CD4-positive, alpha-beta T cell (primary cell): ENCODE results near the gene THBD. TPM values are rescaled to one million over a fixed set of nuclear protein-coding genes. Genes with fewer than 3 reads are reported as not detected.

Experiments used
- ATAC-seq: fragments of 200-7000 bp; cut with Tn5 transposase; one replicate; pipeline ENCODE4 v1.10.0; 2022; ENCODE audit warnings: mild to moderate bottlenecking; ENCODE audit not compliant: poor library complexity
- CTCF ChIA-PET: fragments of 350-600 bp; sonication (Branson Sonifier 250); formaldehyde crosslinking; loops from one replicate; lab custom pipeline; 2021; ENCODE audit warnings: antibody characterized with exemption, inconsistent platforms; lab: Charles Lee
- POLR2A ChIA-PET: fragments of 350-600 bp; sonication (Branson Sonifier 250); formaldehyde crosslinking; loops from one replicate; lab custom pipeline; 2021; ENCODE audit warnings: antibody characterized with exemption, inconsistent platforms; lab: Charles Lee
- DNase-seq, 14 experiments: peaks; one replicate each; pipeline ENCODE4 v3.0.0-alpha.2; 2013 to 2020; ENCODE audit warnings: mixed read lengths in 2 of 14
- H3K27ac ChIP-seq, 2 donors: one replicate each; pipeline versions ENCODE4 v1.5.1 to v1.7.0; 2013; ENCODE audit warnings: low read length in 2 of 2, low read depth in 1 of 2, mild to moderate bottlenecking in 1 of 2
- H3K27me3 ChIP-seq, 2 experiments: 1 replicate in 1 of 2; 2 replicates in 1 of 2; pipeline versions ENCODE4 v1.6.1 to v1.7.0; 2013; ENCODE audit warnings: low read length in 2 of 2, control low read depth in 1 of 2, mild to moderate bottlenecking in 1 of 2, moderate library complexity in 1 of 2; ENCODE audit not compliant: insufficient read depth in 2 of 2, control insufficient read depth in 1 of 2
- H3K36me3 ChIP-seq: one replicate; pipeline ENCODE4 v1.6.1; 2013; ENCODE audit warnings: low read length, control low read depth; ENCODE audit not compliant: insufficient read depth
- H3K4me1 ChIP-seq: one replicate; pipeline ENCODE4 v1.6.1; 2013; ENCODE audit warnings: low read length, control low read depth; ENCODE audit not compliant: insufficient read depth
- H3K4me3 ChIP-seq: one replicate; pipeline ENCODE4 v1.5.1; 2013; ENCODE audit warnings: mild to moderate bottlenecking, low read length, moderate library complexity
- H3K9me3 ChIP-seq, 2 experiments: 1 replicate in 1 of 2; 2 replicates in 1 of 2; pipeline versions ENCODE4 v1.6.1 to v1.7.0; 2013; ENCODE audit warnings: low read length in 2 of 2, mild to moderate bottlenecking in 2 of 2, control low read depth in 1 of 2, moderate library complexity in 1 of 2; ENCODE audit not compliant: control insufficient read depth in 1 of 2, insufficient read depth in 1 of 2
- H3K27ac Mint-ChIP-seq: one replicate; pipeline ENCODE4 v1.8.0; 2020; ENCODE audit warnings: mixed read lengths
- H3K27me3 Mint-ChIP-seq: one replicate; pipeline ENCODE4 v1.8.0; 2021; ENCODE audit warnings: mixed read lengths
- H3K36me3 Mint-ChIP-seq: one replicate; pipeline ENCODE4 v1.8.0; 2021; ENCODE audit warnings: low read depth, mixed read lengths
- H3K4me1 Mint-ChIP-seq: one replicate; pipeline ENCODE4 v1.8.0; 2021; ENCODE audit warnings: low read depth, mixed read lengths
- H3K4me3 Mint-ChIP-seq: one replicate; pipeline ENCODE4 v1.8.0; 2020; ENCODE audit warnings: mild to moderate bottlenecking, mixed read lengths
- H3K9me3 Mint-ChIP-seq: one replicate; pipeline ENCODE4 v1.8.0; 2020; ENCODE audit warnings: mixed read lengths
- intact Hi-C, 2 experiments: fragments of 100-400 bp; cut with DNase I in 1 of 2; cut with micrococcal nuclease in 1 of 2; formaldehyde crosslinking; loops; one replicate each; pipeline versions ENCODE4 v1.15.1 to v1.9.0; 2023 to 2025; cut with DNase I, micrococcal nuclease
- total RNA-seq, 174 experiments: library from RNA in 2 of 174; stranded (reverse) in 2 of 174; gene quantifications; one replicate each; pipeline ENCODE4 v1.2.3 and lab custom pipeline; 2021 to 2026
- TF ChIP-seq, protein P1 (sequence below): fragments of 200-600 bp; IDR thresholded peaks from one replicate; pipeline ENCODE4 v1.8.0; 2022; ENCODE audit warnings: antibody characterized with exemption, mild to moderate bottlenecking

Gene THBD
- total RNA-seq, 2 experiments from 2014 or later: 2.2 to 2.4 TPM

DNA sequence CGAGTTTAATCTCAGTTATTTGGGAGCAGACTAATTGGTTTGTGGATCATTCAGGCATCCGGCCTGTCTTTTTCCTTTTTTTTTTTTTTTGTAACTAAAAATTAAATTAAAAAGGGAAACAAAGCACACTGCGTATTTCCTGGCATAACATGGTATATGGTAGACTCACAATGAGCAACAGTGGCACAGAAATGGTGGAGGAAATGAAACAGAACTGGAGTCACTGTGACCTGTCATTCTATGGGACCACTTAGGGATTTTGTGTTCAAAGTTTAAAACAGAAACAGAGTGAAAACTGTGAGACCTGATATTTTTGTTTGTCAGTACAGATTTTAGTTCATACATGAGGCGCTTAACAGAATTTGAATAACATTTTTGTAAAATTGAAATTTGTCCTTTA, 41.4 kb upstream of the THBD start:
- Histone ChIP-seq H3K9me3 (no peaks in the 10 kb centered on the region), H3K4me1 (peaks cover 20% of the 10 kb centered on the region), H3K27me3 (peaks cover 4 to 6% of the 10 kb centered on the region in 2 experiments), H3K4me3 (no peak overlapping the region), H3K36me3 (no peaks in the 10 kb centered on the region), H3K27ac (no peak overlapping the region)
- Mint-ChIP-seq H3K27ac (no peak overlapping the region), H3K27me3 (peaks cover 6% of the 10 kb centered on the region), H3K4me3 (no peak overlapping the region), H3K4me1 (peaks cover 9% of the 10 kb centered on the region), H3K9me3 (no peaks in the 10 kb centered on the region), H3K36me3 (no peaks in the 10 kb centered on the region)
- POLR2A ChIA-PET: no interaction called here
- no peak for ATAC-seq
- intact Hi-C loops: no loop called here
- no peak for DNase-seq
- TF ChIP-seq, protein P1, sequence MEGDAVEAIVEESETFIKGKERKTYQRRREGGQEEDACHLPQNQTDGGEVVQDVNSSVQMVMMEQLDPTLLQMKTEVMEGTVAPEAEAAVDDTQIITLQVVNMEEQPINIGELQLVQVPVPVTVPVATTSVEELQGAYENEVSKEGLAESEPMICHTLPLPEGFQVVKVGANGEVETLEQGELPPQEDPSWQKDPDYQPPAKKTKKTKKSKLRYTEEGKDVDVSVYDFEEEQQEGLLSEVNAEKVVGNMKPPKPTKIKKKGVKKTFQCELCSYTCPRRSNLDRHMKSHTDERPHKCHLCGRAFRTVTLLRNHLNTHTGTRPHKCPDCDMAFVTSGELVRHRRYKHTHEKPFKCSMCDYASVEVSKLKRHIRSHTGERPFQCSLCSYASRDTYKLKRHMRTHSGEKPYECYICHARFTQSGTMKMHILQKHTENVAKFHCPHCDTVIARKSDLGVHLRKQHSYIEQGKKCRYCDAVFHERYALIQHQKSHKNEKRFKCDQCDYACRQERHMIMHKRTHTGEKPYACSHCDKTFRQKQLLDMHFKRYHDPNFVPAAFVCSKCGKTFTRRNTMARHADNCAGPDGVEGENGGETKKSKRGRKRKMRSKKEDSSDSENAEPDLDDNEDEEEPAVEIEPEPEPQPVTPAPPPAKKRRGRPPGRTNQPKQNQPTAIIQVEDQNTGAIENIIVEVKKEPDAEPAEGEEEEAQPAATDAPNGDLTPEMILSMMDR: no peak
- CTCF ChIA-PET: no interaction called here

DNA sequence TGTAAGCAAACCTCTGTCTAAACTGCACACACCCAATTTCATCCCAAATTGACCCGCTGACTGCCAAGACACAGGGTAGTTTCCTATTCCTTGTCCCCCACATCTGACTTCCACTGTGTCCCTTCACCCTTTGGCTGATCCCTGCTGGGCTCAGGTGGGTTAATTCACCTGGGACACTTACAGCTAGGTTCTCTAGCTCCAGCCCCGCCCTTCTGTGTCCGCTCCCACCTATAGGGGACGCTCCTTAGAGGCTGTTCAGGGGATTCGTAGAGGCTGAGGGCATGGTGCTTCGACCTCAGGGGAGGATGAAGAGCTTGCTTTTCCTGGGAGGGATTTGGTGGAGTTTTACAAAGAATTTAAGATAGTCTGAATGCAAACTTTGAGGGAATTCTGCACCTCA, 40.7 kb upstream of the THBD start:
- intact Hi-C loops: no loop called here
- Histone ChIP-seq H3K27ac (no peak overlapping the region), H3K4me3 (no peak overlapping the region), H3K9me3 (peaks cover 0 to under 1% of the 10 kb centered on the region in 2 experiments), H3K4me1 (peaks cover 26% of the 10 kb centered on the region), H3K27me3 (peaks cover 4 to 6% of the 10 kb centered on the region in 2 experiments), H3K36me3 (no peaks in the 10 kb centered on the region)
- no peak overlapping the region for H3K4me3 Mint-ChIP-seq
- no peaks in the 10 kb centered on the region for H3K36me3 Mint-ChIP-seq
- ATAC-seq (no peak), DNase-seq (no peak)
- no peak overlapping the region for H3K27ac Mint-ChIP-seq
- peaks cover 9% of the 10 kb centered on the region for H3K4me1 Mint-ChIP-seq
- ChIA-PET POLR2A (no interaction called here), CTCF (no interaction called here)
- TF ChIP-seq, protein P1: no peak
- peaks cover 6% of the 10 kb centered on the region for H3K27me3 Mint-ChIP-seq
- no peaks in the 10 kb centered on the region for H3K9me3 Mint-ChIP-seq

DNA sequence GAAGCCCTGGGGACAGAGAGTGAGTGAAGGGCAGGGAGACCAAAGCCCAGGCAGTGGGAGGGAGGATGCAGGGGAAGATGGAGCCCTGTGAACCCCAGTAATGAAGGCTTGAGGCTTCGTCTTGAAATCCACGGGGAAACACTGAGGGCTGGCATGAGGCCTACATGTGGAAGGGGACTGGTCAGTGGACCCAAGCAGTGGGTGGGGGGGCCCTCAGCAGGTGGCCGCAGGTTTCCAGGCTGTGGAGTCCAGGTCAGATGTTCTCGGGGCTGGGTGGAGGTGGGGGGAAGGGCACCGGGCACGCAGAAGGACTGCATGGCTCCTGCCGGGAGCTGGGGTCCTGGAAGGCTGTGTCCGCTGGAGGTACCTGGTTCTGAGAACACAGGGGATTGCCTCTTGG, 39.4 kb upstream of the THBD start:
- intact Hi-C loops: no loop called here
- TF ChIP-seq, protein P1: no peak
- ChIA-PET CTCF (no interaction called here), POLR2A (no interaction called here)
- Mint-ChIP-seq H3K9me3 (no peaks in the 10 kb centered on the region), H3K4me3 (no peak overlapping the region), H3K4me1 (peaks cover 9% of the 10 kb centered on the region), H3K36me3 (no peaks in the 10 kb centered on the region), H3K27ac (no peak overlapping the region), H3K27me3 (peaks cover 6% of the 10 kb centered on the region)
- DNase-seq (no peak), ATAC-seq (no peak)
- H3K4me1 ChIP-seq: peaks cover 34% of the 10 kb centered on the region
- H3K4me3 ChIP-seq: no peak overlapping the region
- no peaks in the 10 kb centered on the region for H3K36me3 ChIP-seq
- H3K9me3 ChIP-seq: peaks cover 0 to 10% of the 10 kb centered on the region in 2 experiments
- H3K27me3 ChIP-seq: peaks cover 4% of the 10 kb centered on the region in 2 experiments
- H3K27ac ChIP-seq: no peak overlapping the region
